ENCODE measurements around the gene NRG2.

NRG2 gene

GRCh38 chr5:139926797-139927503, 116.1 kb downstream of the NRG2 start:
- no peak for DNase-seq

- DNase-seq: no peak
Observed at GRCh38 chr5:139925650-139926640, 117.2 kb downstream of the NRG2 start.

GRCh38 chr5:139925216-139925562, 117.9 kb downstream of the NRG2 start:
- no peak for DNase-seq

GRCh38 chr5:139924294-139925215, 118.5 kb downstream of the NRG2 start:
- DNase-seq: no peak

GRCh38 chr5:139919308-139919707, 123.8 kb downstream of the NRG2 start:
- no peak for DNase-seq

GRCh38 chr5:139915834-139916233, 127.3 kb downstream of the NRG2 start:
- DNase-seq: no peak

- DNase-seq: no peak
Observed at GRCh38 chr5:139915266-139915665, 127.8 kb downstream of the NRG2 start.

GRCh38 chr5:139914218-139914807, 128.8 kb downstream of the NRG2 start:
- DNase-seq: no peak

- DNase-seq: no peak
Observed at GRCh38 chr5:139912804-139913203, 130.3 kb downstream of the NRG2 start.

GRCh38 chr5:139912158-139912557, 130.9 kb downstream of the NRG2 start:
- DNase-seq: no peak

- DNase-seq: no peak
Observed at GRCh38 chr5:139911425-139912120, 131.5 kb downstream of the NRG2 start.

- no peak for DNase-seq
Observed at GRCh38 chr5:139910901-139911300, 132.2 kb downstream of the NRG2 start.

- DNase-seq: no peak
Observed at GRCh38 chr5:139910036-139910435, 133.1 kb downstream of the NRG2 start.

GRCh38 chr5:139908749-139909148, 134.3 kb downstream of the NRG2 start:
- no peak for DNase-seq

GRCh38 chr5:139906661-139907060, 136.4 kb downstream of the NRG2 start:
- no peak for DNase-seq

GRCh38 chr5:139904816-139905661, 138.1 kb downstream of the NRG2 start:
- no peak for DNase-seq

GRCh38 chr5:139904566-139904815, 138.6 kb downstream of the NRG2 start:
- DNase-seq: no peak

- no peak for DNase-seq
Observed at GRCh38 chr5:139903795-139904565, 139.1 kb downstream of the NRG2 start.

- no peak for DNase-seq
Observed at GRCh38 chr5:139903450-139903794, 139.7 kb downstream of the NRG2 start.

GRCh38 chr5:139901986-139902385, 141.1 kb downstream of the NRG2 start:
- DNase-seq: no peak

GRCh38 chr5:139901251-139901575, 141.9 kb downstream of the NRG2 start:
- DNase-seq: no peak
